NCI-H187 treated with DMSO at 0.1 percent for 48 hours (cell line): ENCODE data around the gene SLC4A7.
"Not testable (repeated sequence)": the region's sequence is repeated elsewhere in the genome, so short reads cannot be mapped to it uniquely, and the experiment has no call there.

Source experiments
- DNase-seq: peaks from one replicate; lab custom pipeline; 2025; lab: John Stamatoyannopoulos, UW

Gene SLC4A7

DNA sequence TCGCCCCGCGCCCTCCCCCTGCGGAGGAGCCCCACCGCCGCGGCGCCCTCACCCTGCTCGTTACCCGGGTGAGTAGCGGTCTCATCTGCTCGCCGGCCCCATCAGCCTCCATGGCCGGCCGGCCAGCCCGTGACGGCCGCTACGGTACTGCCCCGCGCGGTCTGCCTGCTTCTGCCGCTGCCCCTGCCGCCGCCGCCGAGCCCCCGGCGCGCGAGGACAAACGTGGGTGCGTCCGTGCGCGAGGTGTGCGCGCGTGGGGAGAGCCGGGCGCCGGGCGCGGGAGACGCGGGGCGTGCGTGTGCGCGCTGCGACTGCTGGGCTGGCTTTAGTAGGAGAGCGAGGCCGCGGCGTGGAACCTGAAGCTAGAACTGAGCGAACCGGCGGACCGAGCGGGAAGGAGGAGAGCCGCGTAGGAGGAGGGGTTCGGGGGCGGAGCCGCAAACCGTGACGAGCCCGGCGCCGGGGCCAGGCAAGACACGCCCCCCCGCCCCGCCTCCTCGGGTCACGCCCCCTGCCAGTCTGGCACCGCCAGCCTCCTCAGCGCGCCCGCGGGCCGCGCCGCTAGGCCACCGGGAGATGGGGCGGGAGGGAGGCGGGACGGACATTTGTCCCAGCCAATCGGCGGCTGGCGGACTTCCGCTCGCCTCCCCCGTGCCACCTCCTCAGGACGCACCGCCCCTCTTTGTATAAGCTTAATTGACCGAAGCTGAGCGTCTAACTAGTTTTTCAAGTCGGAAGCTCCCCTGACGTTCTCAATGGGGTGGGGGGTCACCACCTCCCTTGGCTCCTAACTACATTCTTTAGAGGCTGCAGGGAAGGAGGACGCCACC is at the start of gene SLC4A7:
Gene SLC4A7 (minus strand): TSS at position 370 of the 830 bp plus-strand sequence. CDS start 258 bp downstream, at position 112.
- DNase-seq, result peak; percentile 40

GRCh38 chr3:27533261-27533607 is 49.0 kb upstream of the SLC4A7 start:
- no peak for DNase-seq

- DNase-seq, result no peak
Measured at GRCh38 chr3:27532426-27533260, 48.5 kb upstream of the SLC4A7 start.

- not testable (repeated sequence) for DNase-seq
Measured at GRCh38 chr3:27531193-27531751, 47.1 kb upstream of the SLC4A7 start.

GRCh38 chr3:27528791-27529190 is 44.6 kb upstream of the SLC4A7 start:
- no peak for DNase-seq

DNA sequence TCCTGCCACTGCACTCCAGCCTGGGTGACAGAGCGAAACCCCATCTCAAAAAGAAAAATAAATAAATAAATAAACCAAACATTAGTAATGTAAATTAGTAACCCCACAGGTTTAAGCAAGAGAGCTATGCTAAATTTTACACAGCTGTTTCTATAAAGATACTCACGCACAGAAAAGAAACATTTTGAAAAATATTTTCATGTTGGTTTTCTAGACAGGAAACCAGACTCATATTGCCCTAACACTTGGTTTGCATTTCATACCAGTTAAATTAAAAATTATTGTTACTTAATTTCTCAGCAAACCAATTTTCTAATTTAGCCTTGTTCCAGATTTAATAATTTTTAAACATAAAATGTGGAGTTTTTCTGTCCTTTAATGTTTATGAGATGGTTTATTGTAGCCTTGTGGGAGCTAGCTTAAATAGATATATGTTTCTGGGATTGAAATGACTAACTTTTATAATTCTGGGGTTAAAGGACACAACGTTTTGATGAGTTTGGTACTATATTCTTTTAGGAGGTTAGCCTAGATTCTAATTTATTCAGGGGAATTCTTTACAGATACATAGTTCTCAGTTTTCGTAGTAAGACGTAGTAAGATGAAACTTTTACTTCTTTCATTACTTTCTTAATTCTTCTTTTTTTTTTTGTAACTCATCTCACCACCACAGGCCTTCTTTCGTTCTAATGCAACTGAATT is 42.6 kb upstream of the SLC4A7 start:
- no peak for DNase-seq

GRCh38 chr3:27521872-27522265 is 37.7 kb upstream of the SLC4A7 start:
- no peak for DNase-seq

GRCh38 chr3:27521179-27521871 is 37.1 kb upstream of the SLC4A7 start:
- no peak for DNase-seq

DNA sequence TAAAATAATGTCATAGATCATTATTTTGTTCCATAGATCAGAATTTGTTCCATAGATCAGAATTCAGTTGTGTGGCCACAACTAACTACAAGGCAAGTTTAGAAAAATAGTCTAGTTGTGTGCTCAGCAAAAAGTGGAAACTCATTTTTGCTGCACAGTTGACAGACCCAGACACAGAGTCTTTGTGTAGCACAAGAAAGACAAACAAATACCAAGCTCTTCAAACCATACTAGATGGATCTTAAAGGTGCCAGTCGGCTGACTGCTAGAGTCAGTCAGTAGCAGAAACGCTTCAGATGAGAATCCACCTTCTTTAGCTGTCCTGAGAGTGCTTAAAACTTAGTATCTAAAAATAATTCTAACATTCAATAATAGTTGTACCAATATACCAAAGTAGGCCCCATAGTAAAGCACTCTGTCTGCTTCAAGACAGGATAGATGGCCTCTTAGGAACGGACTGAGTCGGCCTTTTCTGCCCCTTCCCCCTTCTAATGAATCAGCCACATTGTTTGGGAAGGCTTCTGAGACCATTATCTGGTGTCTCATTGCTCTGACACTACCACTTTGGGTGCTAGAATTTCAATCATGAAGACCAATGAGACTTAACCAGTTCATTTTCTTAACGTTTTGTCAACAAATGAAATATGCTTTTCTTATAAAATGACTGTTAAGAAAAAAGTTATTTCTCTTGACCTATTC is 27.7 kb upstream of the SLC4A7 start:
- DNase-seq, result no peak

DNA sequence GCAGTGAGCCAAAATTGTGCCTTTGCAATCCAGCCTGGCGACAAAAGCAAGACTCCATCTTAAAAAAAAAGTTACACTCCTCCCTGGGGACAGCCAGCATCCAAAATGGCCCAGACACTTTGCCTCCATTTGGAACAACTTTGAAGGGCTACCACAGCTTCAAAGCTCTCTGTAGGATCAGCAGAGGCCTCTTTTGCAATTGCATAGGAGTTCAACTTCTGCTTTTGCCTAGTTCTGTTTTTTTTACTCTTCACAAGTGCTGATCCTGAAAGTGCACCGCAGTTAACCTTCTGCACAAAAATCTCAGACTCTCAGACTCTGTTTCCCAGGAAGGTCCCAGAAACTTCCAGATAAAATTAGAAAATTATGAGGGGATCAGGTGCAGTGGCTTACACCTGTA is 25.2 kb upstream of the SLC4A7 start:
- no peak for DNase-seq

GRCh38 chr3:27508424-27508823 is 24.2 kb upstream of the SLC4A7 start:
- no peak for DNase-seq

GRCh38 chr3:27507515-27508266 is 23.5 kb upstream of the SLC4A7 start:
- no peak for DNase-seq

DNA sequence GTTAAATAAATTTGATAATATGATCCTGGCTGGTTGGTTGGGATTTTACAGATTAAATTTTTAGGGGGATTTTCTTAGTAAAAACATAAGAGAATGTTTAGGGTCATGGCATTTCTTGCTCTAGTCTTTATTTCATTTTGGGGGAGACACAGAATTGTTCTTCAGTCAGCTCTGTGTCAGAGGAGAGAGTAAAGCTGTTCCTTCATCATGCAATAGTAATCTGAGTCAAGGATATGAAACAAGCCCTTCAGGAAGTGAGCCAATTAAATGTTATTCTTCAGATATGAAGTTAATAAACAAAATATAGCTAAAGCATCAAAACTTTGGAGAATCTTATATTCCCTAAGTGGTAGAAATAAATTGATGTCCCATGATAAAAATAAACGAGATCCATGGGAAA is 22.9 kb upstream of the SLC4A7 start:
- DNase-seq, result no peak

DNA sequence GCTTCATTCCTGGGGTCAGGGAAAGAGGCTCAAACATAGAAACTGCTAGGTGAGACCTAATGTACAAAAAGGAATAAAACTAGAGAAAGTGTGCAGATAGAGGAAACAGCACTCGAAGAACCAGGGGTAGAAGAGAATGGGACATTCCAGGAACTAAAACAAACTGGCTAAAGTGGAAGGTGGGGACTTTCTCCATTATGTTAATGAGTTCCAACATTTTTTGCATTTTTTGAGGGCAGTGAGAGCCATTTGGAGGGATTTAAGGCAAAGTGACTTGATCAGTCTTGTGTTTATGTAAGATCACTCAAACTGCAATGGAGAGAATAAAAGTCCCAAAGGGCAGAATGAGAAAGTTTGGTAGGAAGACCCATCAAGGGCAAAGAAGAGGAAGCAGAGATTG is 20.6 kb upstream of the SLC4A7 start:
- DNase-seq, result no peak

DNA sequence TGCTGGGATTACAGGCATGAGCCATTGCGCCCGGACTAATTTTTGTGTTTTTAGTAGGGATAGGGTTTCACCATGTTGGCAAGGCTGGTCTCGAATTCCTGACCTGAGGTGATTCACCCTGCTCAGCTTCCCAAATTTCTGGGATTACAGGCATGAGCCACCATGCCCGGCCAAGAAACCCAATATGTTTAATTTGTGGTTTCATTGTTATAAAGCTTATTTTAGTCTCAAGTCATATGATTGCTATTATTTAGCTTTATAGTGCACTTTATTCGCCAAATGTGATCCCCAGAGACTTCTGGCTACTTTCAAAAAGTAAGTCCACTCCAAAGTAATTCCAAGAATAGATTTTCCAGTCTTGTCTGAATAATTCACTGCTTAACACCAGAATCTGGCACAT is 19.3 kb upstream of the SLC4A7 start:
- no peak for DNase-seq

DNA sequence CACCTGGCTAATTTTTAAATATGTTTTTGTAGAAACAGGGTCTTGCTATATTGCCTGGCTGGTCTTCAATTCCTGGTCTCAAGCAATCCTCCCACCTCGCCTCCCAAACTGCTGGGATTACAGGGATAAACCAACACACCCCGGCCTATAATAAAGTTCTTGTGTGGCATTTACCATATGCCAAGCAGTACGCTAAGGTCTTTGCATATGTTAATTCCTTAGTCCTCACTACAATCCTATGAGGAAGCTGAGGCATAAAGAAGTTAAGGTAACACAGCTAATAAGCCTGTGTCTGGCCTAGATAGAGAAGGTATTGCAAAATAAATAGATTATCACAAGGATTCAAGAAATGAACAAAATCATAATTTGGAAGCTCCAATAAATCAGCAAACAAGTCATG is 17.6 kb upstream of the SLC4A7 start:
- DNase-seq, result no peak

GRCh38 chr3:27500986-27501385 is 16.8 kb upstream of the SLC4A7 start:
- DNase-seq, result no peak

DNA sequence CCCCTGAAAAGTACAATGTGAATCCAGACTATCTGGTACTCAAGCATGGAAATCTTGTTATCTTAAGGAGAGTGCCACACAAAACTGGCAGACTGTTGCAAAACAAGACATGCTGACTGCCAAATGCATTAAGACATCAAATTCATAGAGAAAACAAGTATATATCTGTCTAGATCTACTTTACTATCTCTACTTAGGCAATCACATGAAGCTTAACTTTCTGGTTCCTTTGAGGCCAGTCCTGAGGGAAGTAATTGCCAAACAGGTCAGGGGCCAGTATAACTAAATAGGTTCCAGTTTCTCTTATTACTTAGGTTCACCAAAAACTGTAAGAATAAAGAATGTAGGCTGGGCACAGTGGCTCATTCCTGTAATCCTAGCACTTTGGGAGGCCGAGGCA is 15.9 kb upstream of the SLC4A7 start:
- DNase-seq, result no peak

GRCh38 chr3:27494784-27495183 is 10.6 kb upstream of the SLC4A7 start:
- no peak for DNase-seq

DNA sequence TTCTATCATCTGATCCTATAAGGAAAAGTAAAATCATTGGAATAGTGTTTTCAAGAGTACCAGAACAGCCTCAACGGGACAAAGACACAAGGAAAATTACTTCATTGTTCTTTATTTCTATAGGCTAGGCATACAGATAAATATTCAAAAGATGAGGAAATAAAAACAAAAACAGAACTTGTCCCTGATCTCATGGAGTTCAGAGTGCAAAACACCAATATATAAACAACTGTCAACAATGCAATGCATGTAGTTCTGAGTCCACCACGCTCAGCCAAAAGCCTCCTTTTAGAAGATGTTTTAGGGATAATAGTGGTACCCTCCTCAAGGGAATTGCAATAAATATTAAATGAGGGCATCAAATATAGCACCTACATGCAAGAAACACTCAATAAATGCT is 4.6 kb upstream of the SLC4A7 start:
- no peak for DNase-seq
